Inflammatory macrophage treated with lipopolysaccharide for 4 hours (primary cell): ENCODE measurements around the gene USP33.
"Not testable (repeated sequence)": the region's sequence is repeated elsewhere in the genome, so short reads cannot be mapped to it uniquely, and the experiment has no call there.

Source experiments
- DNase-seq: peaks from one replicate; pipeline ENCODE4 v3.0.0-alpha.2; 2020

The USP33 gene

DNA sequence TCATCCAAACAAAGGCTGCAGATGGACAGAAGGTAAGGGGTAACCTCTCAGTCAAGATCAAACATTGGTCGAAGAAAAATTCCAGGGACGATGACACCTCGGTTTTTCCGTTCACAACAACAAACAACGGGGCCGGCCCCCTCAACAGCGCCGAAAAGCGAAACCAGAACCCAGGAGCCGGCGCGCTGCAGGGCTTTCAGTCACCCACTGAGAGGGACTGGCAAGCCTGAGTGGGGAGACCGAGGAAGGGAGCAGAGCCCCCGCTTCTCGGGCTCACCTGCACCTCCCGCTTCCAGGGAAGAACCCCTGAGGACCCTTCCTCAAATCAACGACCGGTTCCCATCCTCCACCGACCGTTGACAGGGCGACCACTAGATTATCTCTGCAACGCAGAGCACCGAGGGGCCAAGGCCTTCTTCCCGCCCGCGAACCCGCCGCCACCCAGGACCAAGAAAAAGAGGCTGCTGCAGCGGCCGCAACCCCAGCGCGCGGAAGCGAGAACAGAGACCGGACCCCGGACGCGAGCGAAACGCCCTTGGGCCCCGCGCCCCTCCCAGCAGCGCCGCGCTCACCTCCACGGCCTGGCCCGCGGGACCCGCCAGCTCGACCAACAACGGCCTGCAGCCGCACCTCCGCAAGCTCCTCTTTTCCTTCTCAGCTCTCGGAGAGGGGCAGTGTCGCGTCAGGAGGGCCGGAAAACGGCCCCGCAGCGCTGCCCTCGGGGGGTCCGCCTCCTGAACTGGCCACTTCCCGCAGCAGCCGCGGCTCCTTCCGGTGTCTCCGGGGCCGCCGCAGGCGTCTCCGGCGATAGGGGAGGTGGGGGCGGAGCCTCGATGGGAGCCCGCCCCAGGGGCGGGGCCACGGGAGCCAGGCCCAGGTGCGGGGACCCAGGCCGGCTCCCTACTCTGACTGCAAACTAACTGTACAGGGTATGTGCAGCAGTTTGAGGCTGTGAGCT lies at the start of gene USP33:
Gene USP33, minus strand, starts transcription at position 782 of the 958 bp plus-strand sequence. CDS start 18,155 bp downstream, outside the sequence.
- peak; percentile 86 for DNase-seq

DNA sequence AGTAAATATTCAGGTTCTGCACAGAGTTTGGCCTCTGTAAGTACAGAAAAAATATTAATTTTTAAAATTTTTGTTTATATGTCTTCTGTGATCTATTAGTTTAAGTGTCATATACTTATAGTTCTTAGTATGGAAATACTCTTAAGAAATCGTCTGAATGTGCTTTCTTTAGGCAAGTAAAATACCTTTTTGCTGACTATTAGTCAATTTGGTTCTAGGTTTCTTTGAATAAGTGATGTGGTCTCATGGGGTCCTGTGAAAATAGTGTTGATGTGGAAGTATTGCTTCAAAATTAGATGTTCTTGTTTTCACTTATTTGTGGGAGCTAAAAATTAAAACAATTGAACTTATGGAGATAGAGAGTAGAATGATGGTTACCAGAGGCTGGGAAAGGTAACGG lies 43.7 kb upstream of the USP33 start:
- no peak for DNase-seq

DNA sequence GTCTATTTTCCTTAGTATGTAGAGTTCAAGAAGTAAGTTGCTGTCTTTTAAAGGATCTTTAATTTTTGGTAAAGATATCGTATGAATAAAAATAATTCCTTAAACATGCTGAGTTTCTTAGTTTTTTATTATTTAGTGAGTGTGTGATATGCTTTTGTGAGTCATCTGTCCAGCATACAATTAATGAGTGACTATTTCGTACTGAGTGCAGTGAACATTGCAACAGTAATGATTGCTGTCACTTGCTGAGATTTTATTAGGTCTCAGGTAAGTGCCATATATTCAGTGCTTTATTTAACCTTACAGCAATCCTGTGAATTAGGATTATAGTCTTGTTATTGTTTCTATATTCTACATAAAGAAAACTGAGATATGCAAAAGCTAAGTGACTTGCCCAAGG lies 42.4 kb upstream of the USP33 start:
- no peak for DNase-seq

DNA sequence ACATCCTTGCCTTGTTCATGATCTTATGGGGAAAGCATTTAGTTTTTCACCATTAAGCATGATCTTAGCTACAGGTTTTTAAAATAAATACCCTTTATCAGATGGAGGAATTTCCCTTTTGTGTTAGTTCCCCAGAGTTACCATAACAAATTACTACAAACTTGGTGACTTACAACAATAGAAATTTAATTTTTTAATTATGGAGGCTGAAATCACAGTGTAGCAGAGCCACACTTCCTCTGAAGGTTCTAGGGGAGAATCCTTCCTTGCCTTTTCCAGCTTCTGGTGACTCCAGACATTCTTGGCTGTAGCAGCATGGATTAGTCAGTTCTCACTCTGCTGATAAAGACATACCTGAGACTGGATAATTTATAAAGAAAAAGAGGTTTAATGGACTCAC lies 38.3 kb upstream of the USP33 start:
- DNase-seq: no peak

DNA sequence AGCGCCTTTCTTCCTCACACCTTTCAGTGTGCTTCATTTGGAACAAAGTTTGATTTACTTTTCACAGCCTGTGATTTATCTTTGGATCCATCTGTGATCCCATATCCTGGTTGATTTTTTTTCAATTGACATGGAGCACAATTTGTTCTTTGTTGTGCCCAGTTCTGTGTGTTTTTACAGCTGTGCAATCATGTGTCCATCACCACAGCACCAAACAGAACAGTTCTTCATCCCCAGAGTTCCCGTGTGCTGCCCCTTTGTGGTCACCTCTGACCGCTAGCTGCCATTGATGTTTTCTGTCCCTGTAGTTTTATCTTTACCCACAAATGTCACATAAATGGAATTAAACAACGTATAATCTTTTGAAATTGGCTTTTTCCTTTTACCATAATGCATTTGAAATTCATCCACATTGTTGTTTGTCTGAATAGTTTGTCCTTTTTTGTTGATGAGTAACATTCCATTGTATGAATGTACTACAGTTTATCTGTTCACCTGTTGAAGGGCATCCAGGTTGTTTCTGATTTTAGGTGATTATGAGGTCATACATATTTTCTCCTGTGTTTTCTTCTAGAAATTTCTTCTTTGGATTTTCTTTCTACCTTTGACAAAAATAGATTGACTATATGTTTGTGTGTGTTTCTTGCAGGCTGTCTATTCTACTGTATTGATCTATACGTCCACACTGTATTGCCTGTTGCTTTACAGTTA lies 37.2 kb upstream of the USP33 start:
- no peak for DNase-seq

DNA sequence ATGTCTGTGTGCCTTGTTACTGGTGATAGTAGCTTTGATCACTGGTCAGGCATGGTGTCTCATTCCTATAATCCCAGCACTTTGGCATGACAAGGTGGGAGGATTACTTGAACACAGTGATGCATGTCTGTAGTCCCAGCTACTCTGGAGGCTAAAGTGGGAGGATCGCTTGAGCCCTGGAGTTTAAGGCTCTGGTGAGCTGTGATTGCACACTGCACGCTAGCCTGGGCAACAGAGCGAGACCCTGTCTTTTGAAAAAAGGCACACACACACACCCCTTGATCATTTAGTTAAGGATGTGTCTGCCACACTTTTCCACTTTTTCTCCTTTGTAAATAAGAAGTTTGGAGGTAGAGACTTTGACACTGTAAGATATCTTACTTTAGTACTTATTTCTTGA lies 34.9 kb upstream of the USP33 start:
- DNase-seq: no peak

DNA sequence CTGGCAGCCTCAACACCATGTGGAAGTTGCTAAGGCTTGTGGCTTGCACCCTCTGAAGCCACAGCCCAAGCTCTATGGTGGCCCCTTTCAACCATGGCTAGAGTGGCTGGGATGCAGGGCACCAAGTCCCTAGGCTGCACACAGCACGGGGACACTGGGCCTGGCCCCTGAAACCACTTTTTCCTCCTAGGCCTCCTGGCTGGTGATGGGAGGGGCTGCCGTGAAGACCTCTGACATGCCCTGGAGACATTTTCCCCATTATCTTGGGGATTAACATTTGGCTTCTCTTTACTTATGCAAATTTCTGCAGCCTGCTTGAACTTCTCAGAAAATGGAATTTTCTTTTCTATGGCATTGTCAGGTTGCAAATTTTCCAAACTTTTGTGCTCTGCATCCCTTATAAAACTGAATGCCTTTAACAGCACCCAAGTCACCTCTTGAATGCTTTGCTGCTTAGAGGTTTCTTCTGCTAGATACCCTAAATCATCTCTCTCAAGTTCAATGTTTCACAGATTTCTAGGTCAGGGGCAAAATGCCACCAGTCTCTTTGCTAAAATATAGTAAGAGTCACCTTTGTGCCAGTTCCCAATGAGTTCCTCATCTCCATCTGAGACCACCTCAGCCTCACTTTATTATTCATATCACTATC lies 26.6 kb upstream of the USP33 start:
- DNase-seq: not testable (repeated sequence)

DNA sequence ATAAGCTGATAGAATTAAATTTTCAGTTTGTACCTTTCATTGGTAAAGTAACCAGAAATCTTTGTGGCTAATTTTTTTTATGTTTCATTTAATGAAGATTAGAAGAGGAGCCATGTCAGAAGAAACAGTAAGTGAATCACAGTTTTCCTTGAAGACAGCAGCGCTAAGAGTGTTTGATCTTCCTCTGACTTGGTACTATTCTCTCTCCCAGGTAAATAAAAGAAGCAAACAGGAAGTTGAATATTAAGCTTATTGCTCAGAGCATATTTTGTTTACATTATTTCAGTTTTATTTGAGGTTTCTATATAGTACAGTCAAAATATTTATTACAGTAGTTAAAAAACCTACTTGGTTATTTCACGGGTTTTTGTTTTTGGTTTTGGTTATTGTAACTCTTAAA lies 23.5 kb upstream of the USP33 start:
- no peak for DNase-seq

DNA sequence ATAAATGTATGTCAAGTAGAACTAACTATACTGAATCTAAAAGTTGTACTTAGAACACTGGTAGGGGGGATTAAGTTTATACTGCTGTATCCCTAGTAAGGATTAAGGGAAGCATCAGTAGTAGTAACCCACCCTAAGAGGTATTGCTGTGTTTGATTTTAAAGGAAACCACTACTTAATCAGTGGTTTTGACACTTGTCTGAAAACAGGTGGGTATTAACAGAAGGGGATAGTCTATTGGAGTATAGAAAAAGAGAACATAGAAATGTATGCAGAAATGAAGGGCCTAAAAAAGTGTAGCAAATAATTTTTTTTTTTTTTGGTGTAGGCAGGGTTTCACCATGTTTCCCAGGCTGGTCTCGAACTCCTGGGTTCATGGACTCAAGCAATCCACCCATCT lies 22.0 kb upstream of the USP33 start:
- DNase-seq: no peak

DNA sequence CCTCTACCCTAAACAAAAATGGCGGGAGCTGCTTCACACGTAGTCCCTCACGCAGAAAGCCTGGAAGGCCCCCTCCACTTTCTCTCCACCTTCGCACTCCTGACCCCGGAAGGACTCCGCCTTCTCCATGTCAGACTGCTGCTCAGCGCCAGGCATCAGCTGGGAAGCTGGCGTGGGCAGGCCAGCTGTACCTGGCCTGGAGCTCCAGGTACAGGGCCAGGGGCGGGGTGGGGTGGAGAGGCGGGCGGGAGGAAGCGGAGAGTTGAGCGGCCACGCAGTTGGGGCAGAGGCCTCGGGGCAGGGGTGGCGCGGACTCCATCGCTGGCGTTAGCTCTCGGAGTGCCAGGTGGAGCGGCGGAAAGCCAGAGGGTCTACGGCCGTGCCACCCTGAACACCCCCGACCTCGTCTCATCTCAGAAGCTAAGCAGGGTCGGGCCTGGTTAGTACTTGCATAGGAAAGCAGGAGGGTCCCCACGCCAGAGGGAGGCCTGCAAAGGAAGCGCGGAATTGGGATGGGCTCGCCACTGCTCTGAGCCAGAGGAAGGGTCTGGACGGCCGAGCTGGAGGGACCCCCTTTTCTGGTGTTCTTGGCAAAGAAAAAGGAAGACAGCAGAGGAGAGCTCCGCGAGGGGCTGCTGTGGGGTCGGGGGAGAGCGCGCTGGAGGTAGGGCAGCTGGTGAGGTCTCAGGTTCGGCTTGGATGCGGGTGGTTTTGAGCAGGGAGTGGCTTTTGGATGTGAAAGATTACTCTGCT lies 20.1 kb upstream of the USP33 start, which contains the start of gene MIGA1:
Gene MIGA1, plus strand, starts transcription at position 121 of the 753 bp plus-strand sequence. CDS start 3,604 bp downstream, outside the sequence.
- peak; percentile 77 for DNase-seq

DNA sequence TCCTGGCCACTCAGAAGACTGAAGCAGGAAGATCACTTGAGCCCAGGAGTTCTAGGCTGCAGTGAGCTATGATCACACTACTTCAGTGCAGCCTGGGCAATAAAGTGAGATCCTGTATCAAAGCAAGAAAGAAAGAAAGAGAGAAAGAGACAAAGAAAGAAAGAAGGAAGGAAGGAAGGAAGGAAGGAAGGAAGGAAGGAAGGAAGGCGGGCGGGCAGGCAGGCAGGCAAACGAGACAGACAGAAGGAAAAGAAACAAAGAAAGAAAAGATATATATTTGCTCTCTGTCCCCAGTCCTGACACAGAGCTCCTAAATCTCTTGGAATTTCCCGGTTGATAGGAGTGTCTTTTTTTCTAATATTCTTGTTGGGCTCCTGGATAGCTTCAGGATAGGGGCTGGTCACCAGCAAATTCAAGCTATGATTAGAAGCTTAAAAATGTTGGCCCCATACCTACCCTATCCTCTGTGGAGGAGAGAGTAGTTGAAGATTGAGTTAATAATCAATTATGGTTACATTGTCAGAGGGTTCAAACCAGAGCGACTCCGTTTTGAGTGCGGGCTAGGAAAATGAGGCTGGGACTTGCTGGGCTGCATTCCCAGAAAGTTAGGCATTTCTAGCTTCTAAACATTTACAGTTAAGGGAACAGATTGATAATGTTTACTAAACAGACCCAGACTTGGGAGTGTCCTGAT lies 16.5 kb upstream of the USP33 start:
- no peak for DNase-seq

DNA sequence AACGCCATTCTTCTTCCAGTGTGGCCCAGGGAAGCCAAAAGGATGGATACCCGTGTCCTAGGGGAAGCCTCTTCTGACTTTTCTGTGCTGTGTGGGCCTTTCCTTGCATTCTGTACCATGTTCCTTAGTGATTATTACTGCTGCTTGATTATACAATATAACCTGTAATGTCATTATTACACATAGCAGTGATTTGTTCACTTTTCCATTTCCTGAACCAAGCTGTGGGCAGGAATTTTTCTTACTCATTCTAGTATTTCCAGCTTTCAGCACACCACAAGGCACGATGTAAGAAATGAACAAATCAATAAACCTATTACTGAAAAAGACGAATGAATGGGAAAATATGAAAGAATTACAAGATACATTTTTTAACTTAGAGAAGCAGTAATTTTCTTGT lies 8.4 kb upstream of the USP33 start:
- peak; percentile 26 for DNase-seq

DNA sequence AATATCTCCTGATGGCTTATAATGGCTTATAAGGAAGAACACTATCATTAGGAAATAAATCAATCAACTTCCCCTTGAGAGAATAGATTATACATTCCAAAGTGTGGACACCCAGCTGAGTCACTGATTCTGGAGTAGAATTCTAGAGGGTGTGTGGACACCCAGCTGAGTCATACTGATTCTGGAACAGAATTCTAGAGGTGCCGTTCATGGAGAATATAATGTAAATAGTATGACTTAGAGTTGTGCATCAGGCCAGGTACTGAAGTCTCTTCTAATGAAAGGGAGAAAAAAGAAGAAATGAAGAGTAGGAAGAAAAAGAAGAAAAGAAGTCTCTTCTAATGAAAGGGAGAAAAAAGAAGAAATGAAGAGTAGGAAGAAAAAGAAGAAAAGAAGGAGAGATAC lies 2.4 kb upstream of the USP33 start:
- DNase-seq: peak; percentile 89

DNA sequence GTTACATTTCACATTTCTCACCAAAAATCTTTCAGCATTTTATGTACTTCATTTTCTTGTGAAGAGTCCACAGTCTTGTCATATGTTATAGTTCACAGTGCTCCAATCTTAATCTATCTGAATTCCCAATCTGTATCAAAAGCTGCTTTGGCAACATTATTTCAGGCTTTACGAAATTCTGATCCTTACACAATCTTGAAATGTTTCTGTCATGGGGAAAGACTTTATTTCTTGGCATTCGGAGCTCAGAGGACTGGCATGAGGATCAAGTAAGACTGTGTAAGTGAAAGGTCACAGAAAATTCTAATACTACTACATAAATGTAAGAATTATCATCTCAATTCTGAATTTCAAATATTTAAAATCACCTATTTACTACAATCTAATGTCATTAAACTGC lies 2.0 kb downstream of the USP33 start:
- peak; percentile 85 for DNase-seq

DNA sequence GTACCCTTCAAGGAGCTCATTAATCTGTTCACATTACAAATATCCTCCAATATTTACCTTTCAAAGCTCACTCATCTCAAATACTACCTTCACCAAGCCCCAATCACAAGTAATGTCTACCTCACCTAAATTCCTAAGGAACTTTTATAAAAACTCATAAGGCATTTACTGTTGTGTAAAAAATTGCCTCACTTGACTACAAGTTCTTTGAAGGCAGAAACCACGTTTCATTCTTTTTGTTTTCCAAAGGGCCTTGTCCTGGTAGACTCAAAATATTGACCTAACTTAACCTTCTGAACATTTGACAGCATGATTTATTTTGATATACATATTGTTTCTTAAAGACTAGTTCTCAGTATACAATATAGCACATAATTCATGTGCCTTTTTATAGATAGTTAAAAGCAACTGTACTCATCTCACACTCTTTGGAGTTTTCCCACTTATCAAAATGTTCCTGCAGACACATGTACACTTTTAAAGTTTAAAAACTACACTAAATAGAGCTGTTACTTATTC lies 2.5 kb downstream of the USP33 start:
- DNase-seq: no peak

DNA sequence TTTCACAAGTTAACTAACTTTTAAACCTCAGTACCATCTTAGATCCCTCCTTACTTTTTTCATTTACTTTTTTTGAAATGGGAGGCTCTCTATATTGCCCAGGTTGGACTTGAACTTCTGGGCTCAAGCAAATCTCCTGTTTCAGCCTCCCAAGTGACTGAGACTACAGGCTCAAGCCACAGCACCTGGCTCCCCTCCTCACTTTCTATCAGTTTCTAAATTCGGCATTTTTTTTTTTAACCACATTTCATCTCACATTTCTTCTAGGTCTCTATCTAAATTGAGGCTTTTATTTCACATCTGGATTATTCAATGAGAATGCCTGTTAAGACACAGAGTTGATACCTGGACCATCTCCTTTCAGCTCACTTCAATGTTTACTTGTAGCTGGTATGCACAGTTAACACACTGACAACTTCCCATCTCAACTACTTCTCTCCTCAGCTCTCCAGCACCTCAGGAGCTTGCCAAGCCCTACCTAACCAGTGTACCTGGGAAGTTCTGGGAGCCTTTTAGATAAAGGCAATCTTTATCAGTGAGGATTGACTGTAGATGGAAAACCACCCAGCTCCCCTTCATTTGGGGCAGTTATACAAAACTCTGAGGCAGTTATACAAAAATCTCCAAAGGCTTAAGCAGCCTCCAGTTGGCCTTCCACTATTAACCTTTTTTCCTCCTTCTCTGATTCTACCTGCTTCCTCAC lies 3.4 kb downstream of the USP33 start:
- no peak for DNase-seq

DNA sequence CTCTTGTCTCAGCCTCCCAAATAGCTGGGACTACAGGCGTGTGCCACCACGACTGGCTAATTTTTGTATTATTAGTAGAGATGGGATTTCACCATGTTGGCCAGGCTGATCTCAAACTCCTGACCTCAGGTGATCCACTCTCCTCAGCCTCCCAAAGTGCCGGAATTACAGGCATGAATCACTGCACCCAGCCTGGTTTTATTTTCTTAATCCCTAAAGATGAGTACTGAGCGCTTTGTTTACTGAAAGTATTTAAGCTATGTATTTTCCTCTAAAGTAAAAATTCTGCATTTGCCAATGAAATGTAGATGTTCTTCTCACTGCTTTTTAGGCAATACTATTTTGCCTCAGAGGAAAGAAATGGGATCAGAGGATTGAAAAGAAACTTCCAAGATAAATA lies 10.2 kb downstream of the USP33 start:
- not testable (repeated sequence) for DNase-seq

DNA sequence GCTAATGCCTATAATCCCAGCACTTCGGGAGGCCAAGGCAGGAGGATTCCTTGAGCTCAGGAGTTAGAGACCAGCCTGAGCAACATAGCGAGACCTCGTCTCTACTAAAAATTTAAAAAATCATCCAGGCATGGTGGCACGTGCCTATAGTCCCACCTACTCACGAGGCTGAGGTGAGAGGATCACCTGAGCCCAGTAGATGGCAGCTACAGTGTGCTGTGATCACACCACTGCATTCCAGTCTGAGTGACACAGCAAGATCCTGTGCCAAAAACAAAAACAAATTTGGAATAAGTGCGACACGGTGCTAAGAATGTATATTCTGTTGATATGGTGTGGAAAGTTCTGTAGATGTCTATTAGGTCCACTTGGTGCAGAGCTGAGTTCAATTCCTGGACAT lies 15.1 kb downstream of the USP33 start:
- DNase-seq: no peak

DNA sequence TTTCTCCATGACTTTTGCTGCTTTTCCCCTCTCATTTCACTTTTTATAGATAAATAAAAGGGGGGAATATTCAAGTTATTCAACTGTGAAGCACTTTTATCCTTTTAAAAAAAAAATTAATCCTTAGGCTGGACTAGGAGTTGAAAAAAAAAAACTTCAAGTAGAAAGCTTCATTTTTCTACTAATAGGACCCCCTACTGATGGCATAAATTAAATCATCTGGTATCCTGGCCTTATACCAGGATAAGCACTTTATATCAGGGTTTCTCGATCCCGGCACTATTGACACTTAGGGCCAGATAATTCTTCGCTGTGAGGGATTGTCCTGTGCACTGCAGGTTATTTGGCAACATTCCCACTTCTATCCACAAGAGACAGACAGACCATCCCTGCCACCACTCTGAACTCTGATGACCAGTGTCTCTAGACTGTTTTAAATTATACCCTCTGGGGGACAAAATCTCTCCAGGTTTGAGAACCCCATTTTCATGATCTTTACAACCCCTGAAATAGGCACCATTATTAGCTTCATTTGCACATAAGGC lies 17.6 kb downstream of the USP33 start:
- no peak for DNase-seq

DNA sequence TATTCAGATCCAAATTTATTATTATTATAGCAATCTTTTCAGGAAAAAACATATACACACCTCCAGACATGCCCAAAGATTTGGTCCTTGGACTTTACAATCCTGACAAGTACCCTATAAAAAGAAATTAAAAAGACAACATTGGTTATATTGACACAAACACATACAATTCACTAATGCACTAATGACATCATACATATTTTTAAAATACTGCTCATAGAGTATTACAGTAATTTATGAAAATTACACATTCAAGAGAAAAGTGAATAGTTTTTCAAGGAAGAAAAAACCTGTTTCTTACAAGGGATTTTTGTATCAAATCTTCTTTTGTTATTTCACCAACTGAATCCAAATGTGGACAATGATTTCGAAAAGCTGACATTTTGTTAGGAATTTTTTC lies 18.3 kb downstream of the USP33 start:
- DNase-seq: no peak

DNA sequence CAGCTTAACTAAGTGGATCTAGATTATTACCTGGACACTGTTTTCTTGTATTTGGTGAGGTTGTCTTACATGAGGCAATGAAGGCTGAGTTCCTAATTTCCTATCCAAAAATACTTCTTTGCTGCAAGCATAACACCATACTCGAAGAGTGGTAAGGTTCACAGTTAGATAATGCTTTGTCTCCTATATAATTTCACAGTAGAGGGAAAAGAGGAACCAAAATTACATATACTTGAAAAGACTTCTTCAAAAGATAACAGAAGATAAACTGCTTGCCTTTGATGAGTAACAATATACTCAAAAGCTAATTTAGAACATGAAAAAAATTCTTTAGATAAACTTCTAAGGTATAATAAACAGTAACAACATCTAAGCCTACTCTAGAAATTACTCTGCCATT lies 20.4 kb downstream of the USP33 start:
- no peak for DNase-seq
